ENCODE measurements around the gene RTCB.

The RTCB gene
- total RNA-seq: 42.2 reads per million, percentile 65 among the genes with 10 or more reads in this experiment

GRCh38 chr22:32411829-32412592, at the start of gene RTCB:
RTCB (minus strand) TSS chr22:32412247; CDS start chr22:32412156, 91 bp downstream.
- peak; percentile 89 for DNase-seq

- no peak for DNase-seq
Measured at GRCh38 chr22:32457031-32457430, 45.0 kb upstream of the RTCB start.

GRCh38 chr22:32448980-32449379, 36.9 kb upstream of the RTCB start:
- DNase-seq: no peak

- no peak for DNase-seq
Measured at GRCh38 chr22:32446321-32446720, 34.3 kb upstream of the RTCB start.

GRCh38 chr22:32444068-32444467, 32.0 kb upstream of the RTCB start:
- DNase-seq: no peak

GRCh38 chr22:32430352-32430751, 18.3 kb upstream of the RTCB start:
- DNase-seq: no peak

- no peak for DNase-seq
Measured at GRCh38 chr22:32426881-32427280, 14.8 kb upstream of the RTCB start.

- no peak for DNase-seq
Measured at GRCh38 chr22:32423664-32424063, 11.6 kb upstream of the RTCB start.

GRCh38 chr22:32422062-32422461, 10.0 kb upstream of the RTCB start:
- no peak for DNase-seq

GRCh38 chr22:32421484-32421883, 9.4 kb upstream of the RTCB start:
- DNase-seq: no peak

GRCh38 chr22:32417906-32418305, 5.9 kb upstream of the RTCB start:
- DNase-seq: no peak

GRCh38 chr22:32416556-32417085, 4.6 kb upstream of the RTCB start:
- DNase-seq: no peak

- DNase-seq: no peak
Measured at GRCh38 chr22:32414191-32414590, 2.1 kb upstream of the RTCB start.

GRCh38 chr22:32413719-32414118, 1.7 kb upstream of the RTCB start:
- DNase-seq: no peak

- DNase-seq: peak; percentile 3
Measured at GRCh38 chr22:32411402-32411801, 645 bp downstream of the RTCB start.

GRCh38 chr22:32410459-32410858, 1.6 kb downstream of the RTCB start:
- no peak for DNase-seq

- no peak for DNase-seq
Measured at GRCh38 chr22:32409977-32410376, 2.1 kb downstream of the RTCB start.

GRCh38 chr22:32407936-32408335, 4.1 kb downstream of the RTCB start:
- DNase-seq: no peak

GRCh38 chr22:32407312-32407711, 4.7 kb downstream of the RTCB start:
- DNase-seq: no peak

- no peak for DNase-seq
Measured at GRCh38 chr22:32404021-32404420, 8.0 kb downstream of the RTCB start.

GRCh38 chr22:32401486-32401885, 10.6 kb downstream of the RTCB start:
- no peak for DNase-seq

GRCh38 chr22:32396746-32397145, 15.3 kb downstream of the RTCB start:
- no peak for DNase-seq

- DNase-seq: no peak
Measured at GRCh38 chr22:32396255-32396654, 15.8 kb downstream of the RTCB start.

GRCh38 chr22:32395107-32395506, 16.9 kb downstream of the RTCB start:
- DNase-seq: no peak

GRCh38 chr22:32389685-32390084, 22.4 kb downstream of the RTCB start:
- DNase-seq: no peak
